B cell (primary cell): ENCODE results near the gene NAE1. TPM values are rescaled to one million over a fixed set of nuclear protein-coding genes. Genes with fewer than 3 reads are reported as not detected.

Source experiments
- ATAC-seq: fragments of 200-7000 bp; cut with Tn5 transposase; one replicate; pipeline ENCODE4 v1.10.0; 2021; ENCODE audit warnings: low read depth, mild to moderate bottlenecking, moderate number of reproducible peaks, moderate library complexity
- CTCF ChIA-PET: fragments of 350-600 bp; sonication (Branson Sonifier 250); formaldehyde crosslinking; loops from one replicate; lab custom pipeline; 2021; ENCODE audit warnings: antibody characterized with exemption, inconsistent platforms; lab: Charles Lee
- POLR2A ChIA-PET: fragments of 350-600 bp; sonication (Branson Sonifier 250); formaldehyde crosslinking; loops from one replicate; lab custom pipeline; 2021; ENCODE audit warnings: antibody characterized with exemption; lab: Charles Lee
- DNase-seq: peaks from one replicate; pipeline ENCODE4 v3.0.0; 2013
- H2AFZ ChIP-seq: 2 replicates; pipeline ENCODE4 v1.6.1; 2012; ENCODE audit warnings: mild to moderate bottlenecking, low read depth, low read length; ENCODE audit not compliant: insufficient read depth, poor library complexity, severe bottlenecking
- H3K27ac ChIP-seq, 2 donors: 1 replicate in 1 of 2; 2 replicates in 1 of 2; pipeline ENCODE4 v1.5.1; 2012 to 2013; ENCODE audit warnings: low read length in 2 of 2, mild to moderate bottlenecking in 2 of 2, moderate library complexity in 1 of 2
- H3K27me3 ChIP-seq, 4 experiments: fragments of 200-600 bp in 1 of 4; sonication (generic) in 1 of 4; replicated peaks in 1 of 4; 1 replicate in 2 of 4; 2 replicates in 2 of 4; pipeline versions ENCODE4 v1.6.1 to v1.7.0; 2013 to 2016; ENCODE audit warnings: low read length in 3 of 4, mild to moderate bottlenecking in 2 of 4, mixed read lengths in 1 of 4, moderate library complexity in 1 of 4; ENCODE audit not compliant: insufficient read depth in 4 of 4, control insufficient read depth in 3 of 4; ENCODE audit errors: control extremely low read depth in 1 of 4
- H3K36me3 ChIP-seq, 2 experiments: replicated peaks in 1 of 2; 1 replicate in 1 of 2; 2 replicates in 1 of 2; pipeline versions ENCODE4 v1.6.1 to v1.7.1; 2013; ENCODE audit warnings: low read length in 1 of 2; ENCODE audit not compliant: insufficient read depth in 2 of 2, control insufficient read depth in 1 of 2; ENCODE audit errors: control extremely low read depth in 1 of 2, extremely low read depth in 1 of 2
- H3K4me1 ChIP-seq, 2 donors: fragments of 200-600 bp in 1 of 2; sonication (generic) in 1 of 2; 1 replicate in 1 of 2; 2 replicates in 1 of 2; pipeline versions ENCODE4 v1.5.1 to v1.6.1; 2013 to 2017; ENCODE audit warnings: low read length in 2 of 2; ENCODE audit not compliant: control insufficient read depth in 2 of 2, insufficient read depth in 2 of 2
- H3K4me2 ChIP-seq: replicated peaks from 2 replicates; pipeline ENCODE3; 2012; ENCODE audit warnings: mild to moderate bottlenecking, low read depth, low read length; ENCODE audit not compliant: poor library complexity, severe bottlenecking
- H3K4me3 ChIP-seq, 5 experiments: fragments of 200-600 bp in 1 of 5; sonication (generic) in 1 of 5; 1 replicate in 3 of 5; 2 replicates in 2 of 5; pipeline versions ENCODE4 v1.5.1 to v1.7.0; 2011 to 2016; ENCODE audit warnings: low read length in 4 of 5, mild to moderate bottlenecking in 4 of 5, low read depth in 2 of 5, control low read depth in 1 of 5, moderate library complexity in 1 of 5; ENCODE audit not compliant: insufficient read depth in 1 of 5; ENCODE audit errors: control extremely low read depth in 1 of 5, extremely low read depth in 1 of 5
- H3K79me2 ChIP-seq: fragments of 200-600 bp; sonication (generic); one replicate; pipeline ENCODE4 v1.6.0; 2016; ENCODE audit warnings: low read length; ENCODE audit not compliant: control insufficient read depth, insufficient read depth
- H3K9ac ChIP-seq: fragments of 200-600 bp; sonication (generic); 2 replicates; pipeline ENCODE4 v1.6.1; 2017; ENCODE audit warnings: mild to moderate bottlenecking, low read length, moderate library complexity
- H3K9me3 ChIP-seq, 3 donors: one replicate each; pipeline versions ENCODE4 v1.6.1 to v1.7.1; 2013; ENCODE audit warnings: low read length in 2 of 3; ENCODE audit not compliant: control insufficient read depth in 2 of 3, insufficient read depth in 1 of 3; ENCODE audit errors: control extremely low read depth in 1 of 3
- H4K20me1 ChIP-seq: 2 replicates; pipeline ENCODE4 v1.6.0; 2012; ENCODE audit warnings: mild to moderate bottlenecking, low read length; ENCODE audit not compliant: insufficient read depth, control insufficient read depth, poor library complexity, severe bottlenecking
- H3K27ac Mint-ChIP-seq: one replicate; pipeline ENCODE4 v1.8.0; 2021; ENCODE audit warnings: mixed read lengths
- H3K27me3 Mint-ChIP-seq: one replicate; pipeline ENCODE4 v1.8.0; 2021; ENCODE audit warnings: mixed read lengths
- H3K4me1 Mint-ChIP-seq: one replicate; pipeline ENCODE4 v1.8.0; 2021; ENCODE audit warnings: mixed read lengths
- H3K4me3 Mint-ChIP-seq: one replicate; pipeline ENCODE4 v1.8.0; 2021; ENCODE audit warnings: mixed read lengths
- H3K9me3 Mint-ChIP-seq: one replicate; pipeline ENCODE4 v1.8.0; 2022; ENCODE audit warnings: mixed read lengths; ENCODE audit not compliant: insufficient read depth
- EZH2 ChIP-seq: IDR thresholded peaks from 2 replicates; pipeline ENCODE4 v1.6.1; 2012; ENCODE audit warnings: borderline replicate concordance, low read depth, mild to moderate bottlenecking, moderate library complexity, low read length; ENCODE audit not compliant: insufficient read depth, poor library complexity, severe bottlenecking
- WGBS: methylation state at CpG from one replicate; pipeline ENCODE4 v1.1.5; 2013; ENCODE audit warnings: missing lambda C conversion rate; ENCODE audit not compliant: insufficient coverage; 5-methylcytosine and 5-hydroxymethylcytosine counted together
- intact Hi-C: fragments of 100-400 bp; cut with micrococcal nuclease; formaldehyde crosslinking; loops from one replicate; pipeline ENCODE4 v1.10.0; 2022
- polyA plus RNA-seq: library from polyadenylated mRNA; depleted of rRNA; stranded (reverse); fragments of >200 nt; gene quantifications from 2 replicates; pipeline ENCODE4 v1.2.3, GENCODE V29; 2012
- total RNA-seq, 2 donors: library from RNA; stranded (reverse); fragments of 120-200 nt in 1 of 2; gene quantifications; 1 replicate in 1 of 2; 2 replicates in 1 of 2; pipeline versions ENCODE4 v1.2.3 to v1.2.4, GENCODE V29; 2013 to 2022
- TF ChIP-seq, protein P1 (sequence below): fragments of 200-600 bp; IDR thresholded peaks from one replicate; pipeline ENCODE4 v1.8.0; 2022; ENCODE audit warnings: antibody characterized with exemption, mild to moderate bottlenecking

The NAE1 gene
- total and polyA plus RNA-seq, 2 donors (not counting 1 experiment from before 2014, with no cell fraction given): 19.3 to 57.6 TPM

DNA sequence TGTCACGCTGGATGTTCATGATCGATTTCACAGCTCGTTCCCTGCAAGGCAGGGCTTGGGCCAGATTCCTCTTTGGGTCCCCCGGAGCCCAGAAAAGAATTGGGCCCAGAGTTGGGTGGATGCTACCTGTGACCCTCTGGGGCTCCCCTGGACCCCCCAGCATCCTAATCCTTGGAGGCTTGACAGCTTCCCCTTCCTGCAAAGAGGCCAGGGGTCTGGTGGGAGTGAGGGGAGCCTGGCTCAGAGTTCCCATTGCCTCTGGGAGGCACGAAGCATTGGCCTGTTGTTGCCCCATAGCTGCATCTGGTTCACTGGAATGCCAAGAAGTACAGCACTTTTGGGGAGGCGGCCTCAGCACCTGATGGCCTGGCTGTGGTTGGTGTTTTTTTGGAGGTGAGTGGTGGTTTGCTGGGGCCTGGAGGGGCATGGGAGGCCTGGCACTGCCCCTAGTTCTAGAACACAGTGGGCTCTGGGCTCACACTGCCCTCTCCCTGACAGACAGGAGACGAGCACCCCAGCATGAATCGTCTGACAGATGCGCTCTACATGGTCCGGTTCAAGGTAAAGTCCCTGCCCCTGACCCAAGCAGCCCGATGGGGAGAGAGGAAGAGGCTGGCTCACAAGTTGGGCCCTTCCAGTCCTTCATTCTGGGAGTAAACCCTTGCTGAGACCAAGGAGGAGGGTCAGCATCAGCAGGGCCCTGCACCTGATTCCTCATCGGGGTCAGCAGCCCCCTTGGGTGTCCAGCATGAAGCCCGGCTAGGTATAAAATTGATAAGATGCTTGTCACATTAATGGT lies 20.6 kb upstream of the NAE1 start:
- DNase-seq: no peak
- no peaks in the 10 kb centered on the region for H3K9me3 ChIP-seq
- TF ChIP-seq, protein P1, sequence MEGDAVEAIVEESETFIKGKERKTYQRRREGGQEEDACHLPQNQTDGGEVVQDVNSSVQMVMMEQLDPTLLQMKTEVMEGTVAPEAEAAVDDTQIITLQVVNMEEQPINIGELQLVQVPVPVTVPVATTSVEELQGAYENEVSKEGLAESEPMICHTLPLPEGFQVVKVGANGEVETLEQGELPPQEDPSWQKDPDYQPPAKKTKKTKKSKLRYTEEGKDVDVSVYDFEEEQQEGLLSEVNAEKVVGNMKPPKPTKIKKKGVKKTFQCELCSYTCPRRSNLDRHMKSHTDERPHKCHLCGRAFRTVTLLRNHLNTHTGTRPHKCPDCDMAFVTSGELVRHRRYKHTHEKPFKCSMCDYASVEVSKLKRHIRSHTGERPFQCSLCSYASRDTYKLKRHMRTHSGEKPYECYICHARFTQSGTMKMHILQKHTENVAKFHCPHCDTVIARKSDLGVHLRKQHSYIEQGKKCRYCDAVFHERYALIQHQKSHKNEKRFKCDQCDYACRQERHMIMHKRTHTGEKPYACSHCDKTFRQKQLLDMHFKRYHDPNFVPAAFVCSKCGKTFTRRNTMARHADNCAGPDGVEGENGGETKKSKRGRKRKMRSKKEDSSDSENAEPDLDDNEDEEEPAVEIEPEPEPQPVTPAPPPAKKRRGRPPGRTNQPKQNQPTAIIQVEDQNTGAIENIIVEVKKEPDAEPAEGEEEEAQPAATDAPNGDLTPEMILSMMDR: no peak
- no peak for TF ChIP-seq EZH2
- intact Hi-C loops: no loop called here
- no peaks in the 10 kb centered on the region for H3K79me2 ChIP-seq
- no peak for ATAC-seq
- peaks cover 14% of the 10 kb centered on the region for H3K27me3 Mint-ChIP-seq
- WGBS: 94% methylated on average over 12 of the region's 13 CpGs
- no peaks in the 10 kb centered on the region for H3K4me1 Mint-ChIP-seq
- H3K4me2 ChIP-seq: no peak overlapping the region
- ChIA-PET CTCF (interaction anchor here (1.5 to 2.8 kb wide), 2 partner anchors 16 to 445 kb away, joined by 5 to 14 read pairs; no protein-coding TSS in a partner anchor), POLR2A (no interaction called here)
- no peak overlapping the region for H3K4me3 Mint-ChIP-seq
- no peaks in the 10 kb centered on the region for H3K9me3 Mint-ChIP-seq
- H3K9ac ChIP-seq: no peak overlapping the region
- no peak overlapping the region for H3K27ac Mint-ChIP-seq
- no peaks in the 10 kb centered on the region for H3K36me3 ChIP-seq
- no peak overlapping the region for H3K27ac ChIP-seq
- H2AFZ ChIP-seq: no peak overlapping the region
- peaks cover 0 to 13% (median 0%) of the 10 kb centered on the region in 4 experiments for H3K27me3 ChIP-seq
- no peaks in the 10 kb centered on the region for H4K20me1 ChIP-seq
- H3K4me3 ChIP-seq: no peak overlapping the region
- H3K4me1 ChIP-seq: no peaks in the 10 kb centered on the region
